ENCODE results near the gene UCHL1.
"Not testable (repeated sequence)": the region's sequence is repeated elsewhere in the genome, so short reads cannot be mapped to it uniquely, and the experiment has no call there.

Gene UCHL1

GRCh38 chr4:41290479-41290878 is 33.8 kb downstream of the UCHL1 start:
- DNase-seq (ENCODE audit: low read depth) = no peak

DNA sequence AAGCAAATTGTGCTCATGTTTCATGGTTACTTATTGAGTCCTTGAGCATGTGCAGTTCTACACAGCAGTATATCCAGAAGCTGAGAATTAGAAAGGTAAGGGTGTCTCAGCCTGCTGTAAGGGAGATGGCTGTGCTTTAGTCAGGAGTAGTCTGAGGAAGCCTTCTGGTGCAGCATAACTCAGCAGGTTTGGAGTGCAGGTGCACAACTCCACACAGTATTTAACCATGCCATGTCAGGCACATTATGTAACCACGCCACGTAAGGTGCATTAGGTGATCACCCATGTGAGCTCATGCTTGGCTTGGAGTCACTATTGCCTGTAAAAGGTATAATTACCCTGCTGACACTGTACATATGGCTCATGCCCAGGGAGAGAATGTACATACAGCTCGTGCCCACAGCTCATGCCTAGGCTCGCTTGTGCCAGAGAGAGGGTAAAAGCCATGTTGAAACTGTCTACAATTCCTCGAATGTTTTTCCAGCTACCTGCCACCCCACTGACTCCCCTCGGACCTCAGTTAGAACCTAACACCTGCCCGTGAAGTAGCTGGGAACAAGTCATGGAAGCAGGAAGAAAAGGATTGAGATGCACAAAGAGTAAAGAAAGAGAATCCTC is 37.8 kb downstream of the UCHL1 start:
- DNase-seq (ENCODE audit: low read depth) = no peak

DNA sequence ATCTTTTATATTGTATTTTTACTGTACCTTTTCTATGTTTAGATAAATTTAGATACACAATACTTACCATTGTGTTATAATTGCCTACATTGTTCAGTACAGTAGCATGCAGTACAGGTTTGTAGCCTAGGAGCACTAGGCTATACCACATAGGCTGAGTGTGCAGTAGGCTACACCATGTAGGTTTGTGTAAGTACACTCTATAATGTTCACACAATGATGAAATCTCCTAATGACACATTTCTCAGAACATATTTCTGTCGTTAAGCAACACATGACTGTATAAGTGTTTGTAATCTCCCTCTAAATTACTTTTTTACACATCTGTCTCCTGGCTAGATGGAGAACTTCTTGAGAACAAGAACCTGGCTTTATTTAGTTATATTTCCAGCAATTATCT is 40.3 kb downstream of the UCHL1 start:
- DNase-seq (ENCODE audit: low read depth) = no peak

DNA sequence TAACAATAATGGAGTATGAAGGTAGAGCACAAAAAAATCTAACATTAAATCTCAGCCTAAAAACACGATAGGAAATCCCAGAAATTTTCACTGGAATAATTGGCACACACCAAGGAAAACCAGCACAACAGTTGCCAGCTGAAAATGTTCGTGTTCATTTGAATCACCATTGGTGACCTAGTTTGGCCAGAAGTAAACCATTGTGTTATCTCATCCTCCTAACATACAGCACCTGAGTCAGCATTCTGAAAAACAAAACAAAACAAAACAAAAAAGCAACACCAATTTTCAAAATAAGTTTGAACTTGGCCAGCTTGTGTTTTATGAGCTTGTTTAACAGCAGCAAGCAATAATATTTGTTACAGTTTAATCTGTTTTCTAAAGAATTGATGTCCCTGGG is 41.1 kb downstream of the UCHL1 start:
- DNase-seq (ENCODE audit: low read depth) = no peak

DNA sequence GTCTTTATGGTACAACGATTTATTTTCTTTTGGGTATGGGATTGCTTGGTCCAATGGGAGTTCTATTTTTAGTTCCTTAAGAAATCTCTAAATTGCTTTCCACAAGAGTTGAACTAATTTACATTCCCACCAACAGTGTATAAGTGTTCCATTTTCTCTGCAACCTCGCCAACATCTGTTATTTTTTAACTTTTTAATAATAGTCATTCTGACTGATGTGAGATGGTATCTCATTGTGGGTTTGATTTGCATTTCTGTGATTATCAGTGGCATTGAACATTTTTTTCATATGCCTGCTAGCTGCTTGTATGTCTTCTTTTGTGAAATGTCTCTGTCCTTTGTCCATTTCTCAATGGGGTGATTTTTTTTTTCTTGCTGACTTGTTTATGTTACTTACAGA is 42.8 kb downstream of the UCHL1 start:
- DNase-seq (ENCODE audit: low read depth) = no peak

- no peak for DNase-seq (ENCODE audit: low read depth)
Observed at GRCh38 chr4:41301137-41301536, 44.4 kb downstream of the UCHL1 start.

- DNase-seq (ENCODE audit: low read depth) = no peak
Observed at GRCh38 chr4:41303372-41304118, 46.8 kb downstream of the UCHL1 start.

DNA sequence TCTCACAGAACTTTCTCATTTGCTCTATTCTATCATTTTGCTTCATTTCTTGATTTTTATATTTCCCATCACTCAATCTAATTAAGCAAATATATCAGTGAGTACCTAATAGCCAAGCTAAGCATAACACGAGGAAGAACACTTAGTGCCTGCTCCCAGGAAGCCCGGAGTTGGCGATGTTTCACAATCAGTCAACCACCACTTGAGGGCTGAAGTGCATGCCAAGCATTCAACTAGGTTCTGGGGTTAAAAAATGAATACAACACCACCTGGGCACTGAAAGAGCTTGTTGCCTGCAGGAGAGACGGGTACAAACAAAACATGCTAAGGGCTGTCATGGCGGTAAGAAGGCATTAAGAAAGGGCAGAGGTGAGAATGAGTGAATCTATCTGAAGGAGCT is 47.5 kb downstream of the UCHL1 start:
- DNase-seq (ENCODE audit: low read depth) = no peak

GRCh38 chr4:41305476-41305875 is 48.7 kb downstream of the UCHL1 start:
- no peak for DNase-seq (ENCODE audit: low read depth)

DNA sequence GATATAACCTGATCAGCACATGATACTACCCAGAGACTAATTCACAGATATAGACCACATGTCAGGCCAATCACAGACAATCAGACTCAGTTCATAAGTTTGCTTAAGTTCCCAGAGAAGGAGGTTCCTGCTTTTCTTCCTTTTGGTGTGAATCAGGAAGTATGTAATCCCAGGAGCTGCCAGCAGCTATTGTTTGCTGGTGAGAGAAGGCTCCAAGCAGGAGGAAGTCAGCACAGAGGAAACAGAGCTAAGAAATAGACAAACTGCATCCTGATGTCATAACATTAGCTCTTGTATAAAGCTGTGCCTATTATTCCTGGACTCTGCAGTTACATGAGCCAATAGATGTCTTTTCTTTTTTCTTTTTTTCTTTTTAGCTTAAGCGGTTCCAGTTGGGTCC is 50.9 kb downstream of the UCHL1 start:
- no peak for DNase-seq (ENCODE audit: low read depth)

DNA sequence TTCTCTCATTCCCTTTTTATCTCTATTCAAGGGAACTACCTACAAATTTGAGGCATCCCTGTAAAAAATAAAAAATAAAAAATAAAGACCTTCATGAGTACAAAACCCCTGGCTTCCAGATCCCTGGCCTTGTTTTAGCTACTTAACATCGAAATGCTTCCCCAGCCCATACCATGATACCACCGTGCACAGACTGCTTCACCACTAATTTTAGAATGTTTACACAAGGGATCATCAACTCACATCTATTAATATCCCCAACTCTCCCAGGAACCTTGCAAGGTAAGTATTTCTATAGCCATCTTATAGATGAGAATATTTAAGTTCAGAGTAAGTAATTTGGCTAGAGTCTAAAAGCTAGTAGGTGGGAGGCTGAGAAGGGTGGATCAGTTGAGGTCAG is 51.7 kb downstream of the UCHL1 start:
- no peak for DNase-seq (ENCODE audit: low read depth)

GRCh38 chr4:41315426-41315825 is 58.7 kb downstream of the UCHL1 start:
- not testable (repeated sequence) for DNase-seq (ENCODE audit: low read depth)

- no peak for DNase-seq (ENCODE audit: low read depth)
Observed at GRCh38 chr4:41315862-41316261, 59.1 kb downstream of the UCHL1 start.
